IMR-90 (cell line): ENCODE measurements around the gene PHC1. TPM values are rescaled to one million over a fixed set of nuclear protein-coding genes. Genes with fewer than 3 reads are reported as not detected.

Experiments
- ATAC-seq: fragments of 200-7000 bp; cut with Tn5 transposase; 2 replicates; pipeline ENCODE4 v1.9.1; 2020; ENCODE audit warnings: low read depth, mild to moderate bottlenecking, moderate library complexity
- BruUV-seq: library from RNA; stranded (reverse); fragments of 400-500 nt; replicated peaks from 2 replicates; lab custom pipeline; 2021; lab: Mats Ljungman, UMichigan
- CTCF ChIA-PET: fragments of 300-600 bp; formaldehyde crosslinking; extraction: SDS; loops from one replicate; lab custom pipeline; 2021; ENCODE audit warnings: antibody characterized with exemption; lab: Yijun Ruan, JAX
- POLR2A ChIA-PET: fragments of 300-600 bp; sonication (Branson Sonifier 250); formaldehyde crosslinking; loops from one replicate; lab custom pipeline; 2022; ENCODE audit warnings: antibody characterized with exemption; ENCODE audit not compliant: unreplicated experiment; lab: Charles Lee
- DNase-seq: peaks from one replicate; pipeline ENCODE4 v3.0.0; 2013
- H2AFZ ChIP-seq: replicated peaks from 2 replicates; pipeline ENCODE3; 2013; ENCODE audit warnings: low read length, mild to moderate bottlenecking; ENCODE audit not compliant: poor library complexity
- H2AK5ac ChIP-seq: 2 replicates; pipeline ENCODE4 v1.6.1; 2013; ENCODE audit warnings: low read depth, low read length, inconsistent platforms
- H2AK9ac ChIP-seq: replicated peaks from 2 replicates; pipeline ENCODE3; 2013; ENCODE audit warnings: mild to moderate bottlenecking, low read depth, low read length, moderate library complexity; ENCODE audit not compliant: poor library complexity
- H2BK120ac ChIP-seq: 2 replicates; pipeline ENCODE4 v1.6.1; 2013; ENCODE audit warnings: low read depth, low read length, inconsistent platforms
- H2BK15ac ChIP-seq: 3 replicates; pipeline ENCODE4 v1.6.1; 2013; ENCODE audit warnings: low read depth, low read length, inconsistent platforms
- H2BK20ac ChIP-seq: 2 replicates; pipeline ENCODE4 v1.6.1; 2013; ENCODE audit warnings: low read depth, mild to moderate bottlenecking, inconsistent platforms, low read length, moderate library complexity
- H2BK5ac ChIP-seq: 2 replicates; pipeline ENCODE4 v1.6.1; 2013; ENCODE audit warnings: mild to moderate bottlenecking, low read depth, low read length, inconsistent platforms; ENCODE audit not compliant: poor library complexity, severe bottlenecking
- H3K14ac ChIP-seq: replicated peaks from 2 replicates; pipeline ENCODE4 v1.6.1; 2013; ENCODE audit warnings: low read depth, low read length, inconsistent platforms
- H3K18ac ChIP-seq: 2 replicates; pipeline ENCODE4 v1.6.1; 2013; ENCODE audit warnings: low read depth, low read length, control low read depth
- H3K23ac ChIP-seq: 2 replicates; pipeline ENCODE4 v1.6.1; 2013; ENCODE audit warnings: low read depth, low read length, inconsistent platforms
- H3K27ac ChIP-seq: 2 replicates; pipeline ENCODE4 v1.5.1; 2013; ENCODE audit warnings: mild to moderate bottlenecking, control low read depth, low read length; ENCODE audit not compliant: insufficient read depth
- H3K27me3 ChIP-seq: 2 replicates; pipeline ENCODE4 v1.6.1; 2013; ENCODE audit warnings: low read length; ENCODE audit not compliant: control insufficient read depth, insufficient read depth
- H3K36me3 ChIP-seq: 2 replicates; pipeline ENCODE4 v1.6.1; 2013; ENCODE audit warnings: low read length, mixed read lengths; ENCODE audit not compliant: control insufficient read depth, insufficient read depth
- H3K4ac ChIP-seq: 2 replicates; pipeline ENCODE4 v1.6.1; 2013; ENCODE audit warnings: low read depth, low read length, inconsistent platforms
- H3K4me1 ChIP-seq: 2 replicates; pipeline ENCODE4 v1.6.1; 2013; ENCODE audit warnings: low read length, mixed read lengths; ENCODE audit not compliant: control insufficient read depth, insufficient read depth
- H3K4me2 ChIP-seq: 2 replicates; pipeline ENCODE4 v1.6.1; 2013; ENCODE audit warnings: low read depth, mild to moderate bottlenecking, control low read depth, low read length, moderate library complexity
- H3K4me3 ChIP-seq: 2 replicates; pipeline ENCODE4 v1.5.1; 2013; ENCODE audit warnings: low read depth, mild to moderate bottlenecking, control low read depth, low read length, moderate library complexity; ENCODE audit not compliant: insufficient read depth
- H3K56ac ChIP-seq: 2 replicates; pipeline ENCODE4 v1.6.1; 2013; ENCODE audit warnings: low read length, inconsistent platforms; ENCODE audit not compliant: insufficient read depth; ENCODE audit errors: extremely low read depth
- H3K79me1 ChIP-seq, 2 experiments: 2 replicates each; pipeline ENCODE4 v1.6.1; 2013; ENCODE audit warnings: low read length in 2 of 2, inconsistent platforms in 1 of 2, low read depth in 1 of 2
- H3K9ac ChIP-seq: 2 replicates; pipeline ENCODE4 v1.6.1; 2013; ENCODE audit warnings: low read depth, low read length, control low read depth
- H3K9me1 ChIP-seq: 2 replicates; pipeline ENCODE4 v1.6.1; 2013; ENCODE audit warnings: low read length, inconsistent platforms; ENCODE audit not compliant: insufficient read depth
- H3K9me3 ChIP-seq: 2 replicates; pipeline ENCODE4 v1.6.1; 2013; ENCODE audit warnings: low read length; ENCODE audit not compliant: control insufficient read depth, insufficient read depth
- H4K20me1 ChIP-seq: 2 replicates; pipeline ENCODE4 v1.6.1; 2013; ENCODE audit warnings: low read length, inconsistent platforms; ENCODE audit not compliant: insufficient read depth
- H4K5ac ChIP-seq: 2 replicates; pipeline ENCODE4 v1.6.1; 2013; ENCODE audit warnings: mild to moderate bottlenecking, low read depth, low read length, control low read depth
- H4K8ac ChIP-seq, 2 experiments: 2 replicates each; pipeline ENCODE4 v1.6.1; 2013; ENCODE audit warnings: low read depth in 2 of 2, low read length in 2 of 2, control low read depth in 1 of 2, inconsistent platforms in 1 of 2
- H4K91ac ChIP-seq: 2 replicates; pipeline ENCODE4 v1.6.1; 2013; ENCODE audit warnings: low read depth, low read length, inconsistent platforms; ENCODE audit not compliant: insufficient read depth
- BHLHE40 ChIP-seq: fragments of 150-350 bp; IDR thresholded peaks from 2 replicates; pipeline ENCODE4 v1.6.1; 2016; ENCODE audit warnings: mild to moderate bottlenecking, low read depth, low read length
- CTCF ChIP-seq: conservative IDR thresholded peaks from 2 replicates; pipeline ENCODE4 v1.5.1; 2012; ENCODE audit warnings: mild to moderate bottlenecking, low read depth, low read length, improper control_type of control experiment
- ELK1 ChIP-seq: fragments of 150-350 bp; IDR thresholded peaks from 2 replicates; pipeline ENCODE4 v1.6.1; 2016; ENCODE audit warnings: low read depth, mild to moderate bottlenecking, low read length, moderate library complexity, borderline replicate concordance
- MAFK ChIP-seq: IDR thresholded peaks from 2 replicates; pipeline ENCODE4 v1.6.1; 2012; ENCODE audit warnings: low read depth, low read length, improper control_type of control experiment
- MAZ ChIP-seq: IDR thresholded peaks from 2 replicates; pipeline ENCODE4 v1.6.1; 2012; ENCODE audit warnings: low read depth, mild to moderate bottlenecking, low read length, improper control_type of control experiment, moderate library complexity, borderline replicate concordance
- MXI1 ChIP-seq: IDR thresholded peaks from 2 replicates; pipeline ENCODE4 v1.6.1; 2012; ENCODE audit warnings: low read depth, mild to moderate bottlenecking, low read length, moderate library complexity, borderline replicate concordance
- NFE2L2 ChIP-seq: fragments of 150-350 bp; IDR thresholded peaks from 2 replicates; pipeline ENCODE4 v1.6.1; 2016; ENCODE audit warnings: low read depth, mild to moderate bottlenecking, low read length
- POLR2A ChIP-seq: IDR thresholded peaks from 2 replicates; pipeline ENCODE4 v1.6.1; 2012; ENCODE audit warnings: mild to moderate bottlenecking, low read depth, low read length
- RAD21 ChIP-seq: IDR thresholded peaks from 2 replicates; pipeline ENCODE4 v1.6.1; 2012; ENCODE audit warnings: low read length, improper control_type of control experiment
- RCOR1 ChIP-seq: IDR thresholded peaks from 2 replicates; pipeline ENCODE4 v1.6.1; 2012; ENCODE audit warnings: mild to moderate bottlenecking, low read length, improper control_type of control experiment; ENCODE audit not compliant: insufficient replicate concordance
- RFX5 ChIP-seq: IDR thresholded peaks from 2 replicates; pipeline ENCODE4 v1.8.0; 2012; ENCODE audit warnings: low read depth, mild to moderate bottlenecking, low read length, moderate library complexity
- SMC3 ChIP-seq: fragments of 150-350 bp; IDR thresholded peaks from 2 replicates; pipeline ENCODE4 v1.6.1; 2016; ENCODE audit warnings: low read depth, mild to moderate bottlenecking, antibody characterized with exemption, low read length, moderate library complexity
- USF2 ChIP-seq: fragments of 150-350 bp; IDR thresholded peaks from 2 replicates; pipeline ENCODE4 v1.6.1; 2017; ENCODE audit warnings: mild to moderate bottlenecking, antibody characterized with exemption, low read length, low read depth
- WGBS, 2 experiments: methylation state at CpG; one replicate each; pipeline versions ENCODE4 v1.1.5 to v1.1.7; 2013; ENCODE audit warnings: missing lambda C conversion rate in 2 of 2; ENCODE audit not compliant: insufficient read length in 1 of 2; ENCODE audit errors: extremely low coverage in 2 of 2; 5-methylcytosine and 5-hydroxymethylcytosine counted together
- dilution Hi-C: fragments of 300-500 bp; cut with HindIII; formaldehyde crosslinking; loops from one replicate; pipeline ENCODE4 v1.14.3; 2018; ENCODE audit warnings: low sequenced_read_pairs; ENCODE audit not compliant: unreplicated experiment
- in situ Hi-C: fragments of 300-500 bp; cut with MboI; formaldehyde crosslinking; loops from 3 replicates; pipeline ENCODE4 v1.14.3; 2019; ENCODE audit warnings: low sequenced_read_pairs, inconsistent platforms, mixed read lengths
- intact Hi-C: fragments of 100-400 bp; cut with micrococcal nuclease; formaldehyde crosslinking; loops from 2 replicates; pipeline ENCODE4 v1.10.0; 2022
- polyA plus RNA-seq, 3 experiments: library from polyadenylated mRNA; depleted of rRNA; stranded (reverse); fragments of >200 nt; gene quantifications; 2 replicates each; pipeline ENCODE4 v1.2.3, GENCODE V29; 2012; ENCODE audit warnings: low replicate concordance in 1 of 3
- total RNA-seq: library from RNA; depleted of rRNA; stranded (reverse); fragments of >200 nt; gene quantifications from 2 replicates; pipeline ENCODE4 v1.2.3, GENCODE V29; 2012

PHC1 gene
- total and polyA plus RNA-seq, 2 of the 4 experiments (the other 2 are of a cell fraction), result 9.1 to 23.1 TPM

- TF ChIP-seq ELK1, result no peak
Observed at GRCh38 chr12:8950702-8951478, 36.6 kb downstream of the PHC1 start (continued).

GRCh38 chr12:8951744-8952143 lies 37.4 kb downstream of the PHC1 start:
- Histone ChIP-seq H3K9me3 (no peaks in the 10 kb centered on the region), H4K8ac (no peak overlapping the region), H2AFZ (no peak overlapping the region), H3K4ac (no peak overlapping the region), H3K23ac (no peak overlapping the region), H3K4me3 (no peak overlapping the region), H4K5ac (no peak overlapping the region), H3K36me3 (no peaks in the 10 kb centered on the region), H4K91ac (no peak overlapping the region), H2BK120ac (no peak overlapping the region), H2AK9ac (no peak overlapping the region), H2AK5ac (no peak overlapping the region), H2BK20ac (no peak overlapping the region), H2BK15ac (no peak overlapping the region), H3K27me3 (no peaks in the 10 kb centered on the region), H3K14ac (no peak overlapping the region), H3K9ac (no peak overlapping the region), H4K20me1 (peaks cover 16% of the 10 kb centered on the region; the same call in 1 of the 2 replicates), H3K4me2 (no peak overlapping the region), H3K9me1 (no peaks in the 10 kb centered on the region), H3K18ac (no peak overlapping the region), H3K27ac (no peak overlapping the region), H3K79me1 (peaks cover 3 to 25% of the 10 kb centered on the region in 2 experiments; a peak in 2 of 4 replicates), H3K4me1 (no peaks in the 10 kb centered on the region), H2BK5ac (no peak overlapping the region), H3K56ac (no peak overlapping the region)
- intact Hi-C loops (no loop called here), dilution Hi-C loops (no loop called here), in situ Hi-C loops (no loop called here)
- BruUV-seq, result no TSS peak
- CTCF ChIA-PET, result interaction anchor here (0.5 to 0.7 kb wide), 3 partner anchors 23 to 725 kb away, joined by 3 to 4 read pairs (median 3); no protein-coding TSS in a partner anchor
- ATAC-seq (no peak), DNase-seq (no peak)
- WGBS, 2 experiments, result no CpG with 5 or more reads among the region's 1 CpG
- POLR2A ChIA-PET, result no interaction called here
- TF ChIP-seq RAD21 (no peak), MAZ (no peak), NFE2L2 (no peak), USF2 (no peak), SMC3 (no peak), CTCF (no peak), MAFK (no peak), POLR2A (no peak), MXI1 (no peak), RCOR1 (no peak), RFX5 (no peak), BHLHE40 (no peak)
